Stomach (tissue), 4 donors: Measurements from ENCODE around the gene ADARB2.

Experiments used
- EP300 ChIP-seq: sonication (generic); formaldehyde crosslinking; IDR thresholded peaks from one replicate; pipeline ENCODE4 v1.6.1; 2017; ENCODE audit warnings: antibody characterized with exemption
- POLR2A ChIP-seq, 4 donors: fragments of 450-650 bp; IDR thresholded peaks; one replicate each; pipeline ENCODE4 v1.6.1; 2016; ENCODE audit warnings: antibody characterized with exemption in 4 of 4, control low read depth in 2 of 4, mild to moderate bottlenecking in 1 of 4, moderate library complexity in 1 of 4
- POLR2AphosphoS5 ChIP-seq, 3 donors: sonication (generic); formaldehyde crosslinking; IDR thresholded peaks; one replicate each; pipeline ENCODE4 v1.6.1; 2016; ENCODE audit warnings: antibody characterized with exemption in 3 of 3
- TF ChIP-seq, protein P1 (sequence below), 7 experiments: fragments of 450-650 bp in 4 of 7; fragments of 200-600 bp in 3 of 7; sonication (generic) in 3 of 7; IDR thresholded peaks; one replicate each; pipeline ENCODE4 v1.5.1; 2016 to 2019; ENCODE audit warnings: antibody characterized with exemption in 7 of 7, control low read depth in 2 of 7, mild to moderate bottlenecking in 1 of 7

DNA sequence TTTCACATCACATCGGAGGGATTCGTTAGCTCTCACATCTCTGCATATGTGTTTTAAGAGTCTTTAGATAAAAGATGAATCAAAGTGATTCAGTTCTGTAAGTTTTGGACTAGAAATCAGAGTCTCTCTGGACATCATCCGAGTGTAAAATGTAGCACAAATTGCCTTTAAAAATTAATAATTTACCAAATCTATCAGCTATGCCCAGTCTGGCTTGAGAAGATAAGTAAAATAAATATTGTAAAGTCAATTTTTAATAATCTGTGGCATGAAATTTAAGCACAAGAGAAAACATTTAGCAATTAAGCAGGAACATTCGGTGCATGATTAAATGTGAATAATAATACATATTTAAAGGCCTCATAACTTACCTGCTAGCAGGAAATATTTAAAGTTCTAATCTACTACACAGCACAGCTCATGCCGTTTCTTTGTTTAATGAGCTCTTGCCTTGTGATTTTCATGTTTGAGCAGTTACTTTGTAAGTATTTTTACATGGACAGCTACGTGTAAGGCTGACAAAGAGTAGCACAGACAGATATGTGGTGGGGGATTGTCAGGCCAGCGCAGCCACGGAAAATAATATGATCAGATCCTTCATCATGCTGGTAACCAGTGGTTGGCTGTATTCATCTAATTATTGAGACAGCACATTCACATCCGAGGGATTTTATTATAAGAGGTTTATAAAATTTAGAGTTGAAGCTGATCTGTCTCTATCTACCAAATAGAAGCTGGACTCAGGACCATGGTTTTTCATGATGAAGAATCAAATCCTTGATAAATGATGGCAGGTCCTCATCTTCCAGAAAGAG, 317.3 kb downstream of the ADARB2 start:
- TF ChIP-seq, protein P1, sequence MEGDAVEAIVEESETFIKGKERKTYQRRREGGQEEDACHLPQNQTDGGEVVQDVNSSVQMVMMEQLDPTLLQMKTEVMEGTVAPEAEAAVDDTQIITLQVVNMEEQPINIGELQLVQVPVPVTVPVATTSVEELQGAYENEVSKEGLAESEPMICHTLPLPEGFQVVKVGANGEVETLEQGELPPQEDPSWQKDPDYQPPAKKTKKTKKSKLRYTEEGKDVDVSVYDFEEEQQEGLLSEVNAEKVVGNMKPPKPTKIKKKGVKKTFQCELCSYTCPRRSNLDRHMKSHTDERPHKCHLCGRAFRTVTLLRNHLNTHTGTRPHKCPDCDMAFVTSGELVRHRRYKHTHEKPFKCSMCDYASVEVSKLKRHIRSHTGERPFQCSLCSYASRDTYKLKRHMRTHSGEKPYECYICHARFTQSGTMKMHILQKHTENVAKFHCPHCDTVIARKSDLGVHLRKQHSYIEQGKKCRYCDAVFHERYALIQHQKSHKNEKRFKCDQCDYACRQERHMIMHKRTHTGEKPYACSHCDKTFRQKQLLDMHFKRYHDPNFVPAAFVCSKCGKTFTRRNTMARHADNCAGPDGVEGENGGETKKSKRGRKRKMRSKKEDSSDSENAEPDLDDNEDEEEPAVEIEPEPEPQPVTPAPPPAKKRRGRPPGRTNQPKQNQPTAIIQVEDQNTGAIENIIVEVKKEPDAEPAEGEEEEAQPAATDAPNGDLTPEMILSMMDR (IDR thresholded peaks at IDR 0.05), result no peak
- no peak for TF ChIP-seq POLR2A (IDR thresholded peaks at IDR 0.05)
- TF ChIP-seq POLR2AphosphoS5 (IDR thresholded peaks at IDR 0.05), result no peak
- TF ChIP-seq EP300, result no peak
